HCT116 (cell line): Measurements from ENCODE around the gene YEATS4.

Experiments used
- CTCF ChIP-seq, 3 experiments: fragments of 200-600 bp in 1 of 3; sonication (generic) in 1 of 3; IDR thresholded peaks in 2 of 3; conservative IDR thresholded peaks in 1 of 3; 2 replicates each; pipeline ENCODE4 v1.5.1; 2012 to 2017; ENCODE audit warnings: low read depth in 2 of 3, low read length in 2 of 3, antibody characterized with exemption in 1 of 3, borderline replicate concordance in 1 of 3, control low read depth in 1 of 3, mild to moderate bottlenecking in 1 of 3, mixed read lengths in 1 of 3, mixed run types in 1 of 3, moderate library complexity in 1 of 3; ENCODE audit not compliant: insufficient read depth in 1 of 3
- EZH2phosphoT487 ChIP-seq: fragments of 200-600 bp; IDR thresholded peaks from 2 replicates; pipeline ENCODE4 v1.6.1; 2018; ENCODE audit warnings: antibody characterized with exemption, borderline replicate concordance
- ZBTB33 ChIP-seq: IDR thresholded peaks from 2 replicates; pipeline ENCODE4 v1.6.1; 2011; ENCODE audit warnings: mild to moderate bottlenecking, low read length, moderate library complexity; ENCODE audit not compliant: insufficient replicate concordance; ENCODE audit errors: extremely low read depth

- no peak for TF ChIP-seq CTCF (IDR thresholded peaks at IDR 0.05 in 2 of 3, conservative IDR thresholded peaks at IDR 0.05 in 1 of 3; ENCODE audit: borderline replicate concordance in 1 of 3, insufficient read depth in 1 of 3, low read depth in 2 of 3, low read length in 2 of 3)
- TF ChIP-seq EZH2phosphoT487, result no peak
- no peak for TF ChIP-seq ZBTB33
These were observed 65.9 kb downstream of the YEATS4 start for GRCh38 chr12:69425417-69425816.
